Islet precursor cell (in vitro differentiated cells): ENCODE measurements around the gene ANXA1.
"Not testable (repeated sequence)": the region's sequence is repeated elsewhere in the genome, so short reads cannot be mapped to it uniquely, and the experiment has no call there.

ENCODE experiments used
- DNase-seq: peaks from one replicate; pipeline ENCODE4 v3.0.0-alpha.2; 2018

The ANXA1 gene

GRCh38 chr9:73170185-73170957 lies 18.7 kb downstream of the ANXA1 start:
- DNase-seq, result no peak

- DNase-seq, result no peak
These were observed 21.2 kb downstream of the ANXA1 start for GRCh38 chr9:73172901-73173215.

GRCh38 chr9:73173557-73174329 lies 22.1 kb downstream of the ANXA1 start:
- DNase-seq, result no peak

- no peak for DNase-seq
These were observed 22.8 kb downstream of the ANXA1 start for GRCh38 chr9:73174330-73174980.

- no peak for DNase-seq
These were observed 24.8 kb downstream of the ANXA1 start for GRCh38 chr9:73176450-73176875.

- DNase-seq, result no peak
These were observed 26.4 kb downstream of the ANXA1 start for GRCh38 chr9:73178044-73178443.

GRCh38 chr9:73179589-73179988 lies 27.9 kb downstream of the ANXA1 start:
- DNase-seq, result no peak

GRCh38 chr9:73180403-73180802 lies 28.7 kb downstream of the ANXA1 start:
- DNase-seq, result no peak

GRCh38 chr9:73182928-73183327 lies 31.3 kb downstream of the ANXA1 start:
- no peak for DNase-seq

GRCh38 chr9:73183428-73183827 lies 31.8 kb downstream of the ANXA1 start:
- DNase-seq, result no peak

- DNase-seq, result no peak
These were observed 32.5 kb downstream of the ANXA1 start for GRCh38 chr9:73183917-73184861.

- DNase-seq, result not testable (repeated sequence)
These were observed 39.4 kb downstream of the ANXA1 start for GRCh38 chr9:73191109-73191508.

GRCh38 chr9:73194284-73194683 lies 42.6 kb downstream of the ANXA1 start:
- DNase-seq, result no peak

GRCh38 chr9:73199448-73199847 lies 47.8 kb downstream of the ANXA1 start:
- no peak for DNase-seq

- DNase-seq, result peak; percentile 57
These were observed 48.2 kb downstream of the ANXA1 start for GRCh38 chr9:73199886-73200285.

GRCh38 chr9:73200694-73201452 lies 49.2 kb downstream of the ANXA1 start:
- no peak for DNase-seq

- no peak for DNase-seq
These were observed 51.3 kb downstream of the ANXA1 start for GRCh38 chr9:73202980-73203379.

- no peak for DNase-seq
These were observed 53.3 kb downstream of the ANXA1 start for GRCh38 chr9:73204936-73205335.

GRCh38 chr9:73206851-73207250 lies 55.2 kb downstream of the ANXA1 start:
- no peak for DNase-seq

GRCh38 chr9:73210886-73211666 lies 59.4 kb downstream of the ANXA1 start:
- DNase-seq, result no peak

- DNase-seq, result no peak
These were observed 61.6 kb downstream of the ANXA1 start for GRCh38 chr9:73213300-73213699.
